Putamen (tissue), 1 donor: ENCODE data around the gene SUMO3.
A peak's percentile ranks its signal among the peaks of the same experiment; 100 is the strongest.

Source experiments
- DNase-seq: peaks from one replicate; pipeline ENCODE4 v3.0.0-alpha.2; 2016; ENCODE audit warnings: low spot score

Gene SUMO3

GRCh38 chr21:44828362-44829056 lies 10.6 kb upstream of the SUMO3 start:
- no peak for DNase-seq

GRCh38 chr21:44823179-44823660 lies 5.4 kb upstream of the SUMO3 start:
- no peak for DNase-seq

GRCh38 chr21:44822484-44823178 lies 4.8 kb upstream of the SUMO3 start:
- no peak for DNase-seq

GRCh38 chr21:44820851-44821250 lies 3.0 kb upstream of the SUMO3 start:
- no peak for DNase-seq

- DNase-seq = no peak
Measured at GRCh38 chr21:44819283-44820243, 1.7 kb upstream of the SUMO3 start.

GRCh38 chr21:44818640-44819011 lies 764 bp upstream of the SUMO3 start:
- DNase-seq = no peak

GRCh38 chr21:44817506-44817880 lies 369 bp downstream of the SUMO3 start:
- peak; percentile 90 for DNase-seq

- DNase-seq = no peak
Measured at GRCh38 chr21:44816761-44817505, 929 bp downstream of the SUMO3 start.

- DNase-seq = no peak
Measured at GRCh38 chr21:44815852-44816628, 1.8 kb downstream of the SUMO3 start.

GRCh38 chr21:44815225-44815624 lies 2.6 kb downstream of the SUMO3 start:
- DNase-seq = no peak

GRCh38 chr21:44814498-44815023 lies 3.3 kb downstream of the SUMO3 start:
- DNase-seq = no peak

- no peak for DNase-seq
Measured at GRCh38 chr21:44813727-44814126, 4.1 kb downstream of the SUMO3 start.

- no peak for DNase-seq
Measured at GRCh38 chr21:44813149-44813548, 4.7 kb downstream of the SUMO3 start.

GRCh38 chr21:44812640-44813039 lies 5.2 kb downstream of the SUMO3 start:
- DNase-seq = no peak

- no peak for DNase-seq
Measured at GRCh38 chr21:44810779-44811178, 7.1 kb downstream of the SUMO3 start.

- DNase-seq = no peak
Measured at GRCh38 chr21:44805859-44806258, 12.0 kb downstream of the SUMO3 start.

- DNase-seq = no peak
Measured at GRCh38 chr21:44805226-44805625, 12.6 kb downstream of the SUMO3 start.

GRCh38 chr21:44804762-44805161 lies 13.1 kb downstream of the SUMO3 start:
- no peak for DNase-seq

GRCh38 chr21:44803651-44804050 lies 14.2 kb downstream of the SUMO3 start:
- DNase-seq = no peak

- DNase-seq = no peak
Measured at GRCh38 chr21:44802396-44803153, 15.3 kb downstream of the SUMO3 start.
